ENCODE data around the gene MUC5B. TPM values are rescaled to one million over a fixed set of nuclear protein-coding genes. Genes with fewer than 3 reads are reported as not detected.

Gene MUC5B
- total RNA-seq, 1 experiment from 2014 or later = not detected

GRCh38 chr11:1219834-1220815 lies 2.7 kb upstream of the MUC5B start:
- intact Hi-C loops (cut with micrococcal nuclease) = no loop called here
- TF ChIP-seq, protein P1, sequence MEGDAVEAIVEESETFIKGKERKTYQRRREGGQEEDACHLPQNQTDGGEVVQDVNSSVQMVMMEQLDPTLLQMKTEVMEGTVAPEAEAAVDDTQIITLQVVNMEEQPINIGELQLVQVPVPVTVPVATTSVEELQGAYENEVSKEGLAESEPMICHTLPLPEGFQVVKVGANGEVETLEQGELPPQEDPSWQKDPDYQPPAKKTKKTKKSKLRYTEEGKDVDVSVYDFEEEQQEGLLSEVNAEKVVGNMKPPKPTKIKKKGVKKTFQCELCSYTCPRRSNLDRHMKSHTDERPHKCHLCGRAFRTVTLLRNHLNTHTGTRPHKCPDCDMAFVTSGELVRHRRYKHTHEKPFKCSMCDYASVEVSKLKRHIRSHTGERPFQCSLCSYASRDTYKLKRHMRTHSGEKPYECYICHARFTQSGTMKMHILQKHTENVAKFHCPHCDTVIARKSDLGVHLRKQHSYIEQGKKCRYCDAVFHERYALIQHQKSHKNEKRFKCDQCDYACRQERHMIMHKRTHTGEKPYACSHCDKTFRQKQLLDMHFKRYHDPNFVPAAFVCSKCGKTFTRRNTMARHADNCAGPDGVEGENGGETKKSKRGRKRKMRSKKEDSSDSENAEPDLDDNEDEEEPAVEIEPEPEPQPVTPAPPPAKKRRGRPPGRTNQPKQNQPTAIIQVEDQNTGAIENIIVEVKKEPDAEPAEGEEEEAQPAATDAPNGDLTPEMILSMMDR (IDR thresholded peaks at IDR 0.05; ENCODE audit: unreplicated experiment) = no peak
- CTCF ChIA-PET = no interaction called here
- POLR2A ChIA-PET = interaction anchor here (0.6 kb wide), 1 partner anchor 77 kb away, joined by 3 read pairs; no protein-coding TSS in a partner anchor
- no peak overlapping the region for H3K27ac Mint-ChIP-seq (ENCODE audit: low read depth, unreplicated experiment)
- no peak for DNase-seq (ENCODE audit: unreplicated experiment)
- no TSS peak for BruUV-seq (replicated peaks)
- no peaks in the 10 kb centered on the region for H3K4me1 Mint-ChIP-seq (ENCODE audit: insufficient read depth, unreplicated experiment)
- peaks cover 31% of the 10 kb centered on the region for H3K27me3 Mint-ChIP-seq (ENCODE audit: insufficient read depth, unreplicated experiment)
- H3K9me3 Mint-ChIP-seq (ENCODE audit: unreplicated experiment) = no peaks in the 10 kb centered on the region
- H3K4me3 Mint-ChIP-seq (ENCODE audit: unreplicated experiment) = no peak overlapping the region
- peaks cover 5% of the 10 kb centered on the region for H3K36me3 Mint-ChIP-seq (ENCODE audit: insufficient read depth, unreplicated experiment)

DNA sequence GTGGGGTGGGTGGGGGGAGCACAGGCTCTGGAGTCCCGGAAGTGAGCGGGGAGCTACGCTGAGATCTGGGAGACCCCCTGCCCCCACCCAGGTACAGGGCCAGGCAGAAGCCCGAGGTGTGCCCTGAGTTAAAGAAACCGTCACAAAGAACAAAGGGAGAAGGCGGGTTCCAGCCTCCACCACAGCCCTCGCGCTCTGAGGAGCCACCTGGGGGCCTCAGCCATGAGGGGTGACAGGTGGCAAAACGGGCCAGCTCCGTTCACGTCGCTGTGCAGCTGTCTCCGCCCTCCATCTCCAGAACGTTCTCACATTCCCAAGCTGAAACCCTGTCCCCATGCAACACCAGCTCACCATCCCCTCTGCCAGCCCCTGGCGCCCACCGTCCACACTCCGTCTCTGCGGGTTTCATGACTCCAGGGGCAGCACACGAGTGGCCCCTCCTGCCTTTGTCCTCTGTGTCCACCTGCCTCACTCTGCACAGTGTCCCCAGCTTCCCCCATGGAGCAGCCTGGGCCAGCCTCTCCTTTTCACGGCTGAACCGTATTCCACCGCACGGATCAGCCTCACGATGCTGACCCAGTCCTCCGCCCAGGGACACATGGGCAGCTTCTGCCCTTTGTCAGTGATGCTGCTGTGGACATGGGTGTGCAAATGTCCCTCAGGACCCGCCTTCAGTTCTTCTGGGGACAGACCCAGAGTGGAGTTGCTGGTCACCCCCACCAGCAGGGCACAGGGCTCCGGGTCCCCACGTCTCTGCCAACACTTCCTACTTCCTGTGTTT lies 1.7 kb upstream of the MUC5B start:
- BruUV-seq (replicated peaks) = no TSS peak
- peaks cover 5% of the 10 kb centered on the region for H3K36me3 Mint-ChIP-seq (ENCODE audit: insufficient read depth, unreplicated experiment)
- H3K4me3 Mint-ChIP-seq (ENCODE audit: unreplicated experiment) = no peak overlapping the region
- TF ChIP-seq, protein P1 (IDR thresholded peaks at IDR 0.05; ENCODE audit: unreplicated experiment) = no peak
- intact Hi-C loops (cut with micrococcal nuclease) = no loop called here
- POLR2A ChIA-PET = interaction anchor here (0.6 to 0.9 kb wide), 2 partner anchors 10 to 78 kb away, joined by 3 to 5 read pairs; no protein-coding TSS in a partner anchor
- no peaks in the 10 kb centered on the region for H3K9me3 Mint-ChIP-seq (ENCODE audit: unreplicated experiment)
- no peak for DNase-seq (ENCODE audit: unreplicated experiment)
- H3K27me3 Mint-ChIP-seq (ENCODE audit: insufficient read depth, unreplicated experiment) = peaks cover 29% of the 10 kb centered on the region
- H3K27ac Mint-ChIP-seq (ENCODE audit: low read depth, unreplicated experiment) = no peak overlapping the region
- H3K4me1 Mint-ChIP-seq (ENCODE audit: insufficient read depth, unreplicated experiment) = no peaks in the 10 kb centered on the region
- CTCF ChIA-PET = no interaction called here

DNA sequence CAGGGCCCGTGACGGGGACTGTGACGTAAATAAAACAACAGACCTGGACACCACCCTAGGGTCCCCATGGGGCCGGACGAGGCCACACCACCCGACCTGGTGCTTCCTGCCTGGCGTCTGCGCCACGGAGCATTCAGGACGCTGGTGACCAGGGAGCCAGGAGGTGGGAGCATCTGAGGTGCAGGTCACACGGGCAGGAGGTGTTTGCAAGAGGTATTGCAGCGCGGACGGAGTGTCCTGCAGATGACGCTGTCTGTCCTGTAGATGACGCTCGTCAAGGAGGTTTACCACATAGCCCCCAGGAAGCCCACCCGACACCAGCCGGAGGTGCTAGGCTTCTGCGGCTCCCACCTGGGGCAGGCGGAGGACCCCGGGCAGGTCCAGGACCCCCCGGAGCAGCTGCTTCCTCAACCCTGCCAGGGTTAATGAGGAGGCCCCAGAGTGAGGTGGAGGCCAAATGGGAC lies 986 bp upstream of the MUC5B start:
- BruUV-seq (replicated peaks) = no TSS peak
- TF ChIP-seq, protein P1 (IDR thresholded peaks at IDR 0.05; ENCODE audit: unreplicated experiment) = no peak
- ChIA-PET CTCF (no interaction called here), POLR2A (interaction anchor here (0.9 kb wide), 1 partner anchor 9 kb away, joined by 5 read pairs; no protein-coding TSS in a partner anchor)
- Mint-ChIP-seq H3K9me3 (ENCODE audit: unreplicated experiment) (no peaks in the 10 kb centered on the region), H3K27ac (ENCODE audit: low read depth, unreplicated experiment) (no peak overlapping the region), H3K36me3 (ENCODE audit: insufficient read depth, unreplicated experiment) (peaks cover 5% of the 10 kb centered on the region), H3K4me3 (ENCODE audit: unreplicated experiment) (no peak overlapping the region), H3K4me1 (ENCODE audit: insufficient read depth, unreplicated experiment) (no peaks in the 10 kb centered on the region), H3K27me3 (ENCODE audit: insufficient read depth, unreplicated experiment) (peaks cover 21% of the 10 kb centered on the region)
- no peak for DNase-seq (ENCODE audit: unreplicated experiment)
- intact Hi-C loops (cut with micrococcal nuclease) = no loop called here

Data from MCF 10A (cell line).